Muscle of arm (tissue), 14 donors: Measurements from ENCODE around the gene MFAP4. TPM values are rescaled to one million over a fixed set of nuclear protein-coding genes. Genes with fewer than 3 reads are reported as not detected.

ENCODE experiments used
- DNase-seq: peaks from one replicate; pipeline ENCODE4 v3.0.0-alpha.2; 2013
- long read RNA-seq, 11 donors: transcript quantifications; one replicate each; lab custom pipeline, GENCODE V29; 2026
- polyA plus RNA-seq, 12 donors: library from polyadenylated mRNA; unstranded; fragments of 120-200 nt; gene quantifications; one replicate each; pipeline ENCODE4 v1.2.1, GENCODE V29; 2013; ENCODE audit not compliant: insufficient read length in 12 of 12

Gene MFAP4
- polyA plus RNA-seq, result 100 to 1,000 TPM in 11 of 12 donors, not detected in 1; 216 to 437 (median 270) TPM
- long read RNA-seq, donor 1, transcript MFAP4-203 (5 exons, 1,876 nt), result minor isoform, 14 of 152 reads
- long read RNA-seq, donor 1, transcript MFAP4-201 (6 exons, 1,873 nt), result major isoform, 99 of 152 reads
- long read RNA-seq, donor 1, transcript MFAP4-202 (6 exons, 1,932 nt), result minor isoform, 8 of 152 reads
- long read RNA-seq, donor 1, partial matches to known transcripts, result 30 of 152 reads
- long read RNA-seq, donor 1, other reads (novel, unspliced or antisense), result 0 of 152 reads
- long read RNA-seq, donor 2, transcript MFAP4-201 (6 exons, 1,873 nt), result major isoform, 194 of 264 reads
- long read RNA-seq, donor 2, transcript MFAP4-202 (6 exons, 1,932 nt), result minor isoform, 16 of 264 reads
- long read RNA-seq, donor 2, transcript MFAP4-203 (5 exons, 1,876 nt), result minor isoform, 23 of 264 reads
- long read RNA-seq, donor 2, partial matches to known transcripts, result 31 of 264 reads
- long read RNA-seq, donor 2, other reads (novel, unspliced or antisense), result 0 of 264 reads
- long read RNA-seq, donor 3, transcript MFAP4-201 (6 exons, 1,873 nt), result major isoform, 59 of 70 reads
- long read RNA-seq, donor 3, transcript MFAP4-203 (5 exons, 1,876 nt), result minor isoform, 7 of 70 reads
- long read RNA-seq, donor 3, partial matches to known transcripts, result 0 of 70 reads
- long read RNA-seq, donor 3, other reads (novel, unspliced or antisense), result 0 of 70 reads
- long read RNA-seq, donor 4, transcript MFAP4-201 (6 exons, 1,873 nt), result major isoform, 61 of 84 reads
- long read RNA-seq, donor 4, transcript MFAP4-203 (5 exons, 1,876 nt), result minor isoform, 7 of 84 reads
- long read RNA-seq, donor 4, partial matches to known transcripts, result 15 of 84 reads
- long read RNA-seq, donor 4, other reads (novel, unspliced or antisense), result 0 of 84 reads
- long read RNA-seq, donor 5, transcript MFAP4-201 (6 exons, 1,873 nt), result major isoform, 206 of 276 reads
- long read RNA-seq, donor 5, transcript MFAP4-203 (5 exons, 1,876 nt), result minor isoform, 21 of 276 reads
- long read RNA-seq, donor 5, transcript MFAP4-202 (6 exons, 1,932 nt), result minor isoform, 20 of 276 reads
- long read RNA-seq, donor 5, partial matches to known transcripts, result 29 of 276 reads
- long read RNA-seq, donor 5, other reads (novel, unspliced or antisense), result 0 of 276 reads
- long read RNA-seq, donor 6, transcript MFAP4-203 (5 exons, 1,876 nt), result minor isoform, 7 of 90 reads
- long read RNA-seq, donor 6, transcript MFAP4-201 (6 exons, 1,873 nt), result major isoform, 65 of 90 reads
- long read RNA-seq, donor 6, partial matches to known transcripts, result 14 of 90 reads
- long read RNA-seq, donor 6, other reads (novel, unspliced or antisense), result 0 of 90 reads
- long read RNA-seq, donor 7, transcript MFAP4-201 (6 exons, 1,873 nt), result major isoform, 64 of 97 reads
- long read RNA-seq, donor 7, transcript MFAP4-202 (6 exons, 1,932 nt), result minor isoform, 10 of 97 reads
- long read RNA-seq, donor 7, transcript MFAP4-203 (5 exons, 1,876 nt), result minor isoform, 9 of 97 reads
- long read RNA-seq, donor 7, partial matches to known transcripts, result 13 of 97 reads
- long read RNA-seq, donor 7, other reads (novel, unspliced or antisense), result 0 of 97 reads
- long read RNA-seq, donor 8, transcript MFAP4-202 (6 exons, 1,932 nt), result minor isoform, 13 of 209 reads
- long read RNA-seq, donor 8, transcript MFAP4-203 (5 exons, 1,876 nt), result minor isoform, 15 of 209 reads
- long read RNA-seq, donor 8, transcript MFAP4-201 (6 exons, 1,873 nt), result major isoform, 142 of 209 reads
- long read RNA-seq, donor 8, partial matches to known transcripts, result 39 of 209 reads
- long read RNA-seq, donor 8, other reads (novel, unspliced or antisense), result 0 of 209 reads
- long read RNA-seq, donor 9, transcript MFAP4-203 (5 exons, 1,876 nt), result minor isoform, 11 of 143 reads
- long read RNA-seq, donor 9, transcript MFAP4-201 (6 exons, 1,873 nt), result major isoform, 94 of 143 reads
- long read RNA-seq, donor 9, transcript MFAP4-202 (6 exons, 1,932 nt), result minor isoform, 13 of 143 reads
- long read RNA-seq, donor 9, partial matches to known transcripts, result 24 of 143 reads
- long read RNA-seq, donor 9, other reads (novel, unspliced or antisense), result 0 of 143 reads
- long read RNA-seq, donor 10, transcript MFAP4-202 (6 exons, 1,932 nt), result minor isoform, 10 of 183 reads
- long read RNA-seq, donor 10, transcript MFAP4-201 (6 exons, 1,873 nt), result major isoform, 132 of 183 reads
- long read RNA-seq, donor 10, transcript MFAP4-203 (5 exons, 1,876 nt), result minor isoform, 10 of 183 reads
- long read RNA-seq, donor 10, partial matches to known transcripts, result 31 of 183 reads
- long read RNA-seq, donor 10, other reads (novel, unspliced or antisense), result 0 of 183 reads
- long read RNA-seq, donor 11, transcript MFAP4-201 (6 exons, 1,873 nt), result major isoform, 171 of 238 reads
- long read RNA-seq, donor 11, transcript MFAP4-203 (5 exons, 1,876 nt), result minor isoform, 22 of 238 reads
- long read RNA-seq, donor 11, transcript MFAP4-202 (6 exons, 1,932 nt), result minor isoform, 11 of 238 reads
- long read RNA-seq, donor 11, partial matches to known transcripts, result 34 of 238 reads
- long read RNA-seq, donor 11, other reads (novel, unspliced or antisense), result 0 of 238 reads

GRCh38 chr17:19386974-19387920 is at the start of gene MFAP4:
Gene MFAP4 (minus strand): TSS chr17:19387190. CDS start chr17:19387155, 35 bp downstream.
- DNase-seq, result peak; percentile 92

GRCh38 chr17:19433727-19434340 is 46.8 kb upstream of the MFAP4 start:
- DNase-seq, result no peak

GRCh38 chr17:19433255-19433654 is 46.3 kb upstream of the MFAP4 start:
- DNase-seq, result no peak

- DNase-seq, result no peak
Measured at GRCh38 chr17:19431691-19432090, 44.7 kb upstream of the MFAP4 start.

GRCh38 chr17:19426631-19427030 is 39.6 kb upstream of the MFAP4 start:
- DNase-seq, result no peak

GRCh38 chr17:19424934-19425868 is 38.2 kb upstream of the MFAP4 start:
- no peak for DNase-seq

GRCh38 chr17:19421926-19422325 is 34.9 kb upstream of the MFAP4 start:
- DNase-seq, result no peak

- no peak for DNase-seq
Measured at GRCh38 chr17:19421219-19421618, 34.2 kb upstream of the MFAP4 start.

GRCh38 chr17:19418251-19418992 is 31.4 kb upstream of the MFAP4 start:
- peak; percentile 25 for DNase-seq

GRCh38 chr17:19417611-19418010 is 30.6 kb upstream of the MFAP4 start:
- no peak for DNase-seq

- no peak for DNase-seq
Measured at GRCh38 chr17:19415806-19416775, 29.1 kb upstream of the MFAP4 start.

- DNase-seq, result no peak
Measured at GRCh38 chr17:19415311-19415710, 28.3 kb upstream of the MFAP4 start.

GRCh38 chr17:19414396-19415280 is 27.6 kb upstream of the MFAP4 start:
- no peak for DNase-seq
